ENCODE measurements around the gene TNFRSF13B. TPM values are rescaled to one million over a fixed set of nuclear protein-coding genes. Genes with fewer than 3 reads are reported as not detected.

The TNFRSF13B gene
- not detected in 2 replicates for total RNA-seq

DNA sequence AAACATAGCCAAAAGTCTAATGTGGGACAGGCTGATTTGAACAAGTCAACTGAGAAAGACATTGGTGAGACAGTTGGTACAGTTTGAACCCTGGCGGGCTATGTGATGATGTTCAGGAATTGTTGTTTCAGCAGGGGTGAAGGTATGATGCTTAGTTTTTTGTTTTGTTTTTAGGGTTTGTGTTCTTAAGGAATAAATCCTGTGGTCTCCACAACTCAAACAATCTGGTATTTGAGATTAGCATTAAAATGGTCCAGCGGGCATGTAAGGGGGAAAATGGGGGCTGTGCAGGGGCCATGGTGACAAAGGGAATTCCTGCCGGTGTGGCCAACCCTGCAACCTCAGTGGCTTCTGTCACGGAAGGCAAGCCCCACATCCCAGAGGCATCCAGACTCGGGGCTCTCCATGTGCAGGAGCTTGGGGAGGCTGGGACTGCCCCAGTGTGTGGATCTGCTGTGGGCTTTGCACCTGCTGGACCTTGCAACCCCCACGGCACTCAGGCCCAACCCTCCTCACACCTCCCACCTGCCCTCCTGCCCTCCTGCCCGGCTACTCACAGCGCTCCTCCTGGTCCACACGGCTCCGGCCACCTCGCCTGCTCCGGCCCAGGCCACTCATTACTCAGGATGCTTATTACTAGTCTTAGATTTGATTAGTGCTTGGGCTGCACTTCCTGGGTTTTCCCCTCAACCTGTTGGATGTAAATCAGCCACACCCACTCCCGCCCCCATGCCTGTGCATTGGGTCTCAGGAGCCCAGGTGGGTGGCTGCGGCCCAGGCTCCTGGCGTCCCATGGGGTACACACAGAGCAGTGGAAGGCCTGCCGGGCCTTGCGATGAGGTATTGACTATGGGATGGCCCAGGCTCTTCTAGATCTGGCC lies at the start of gene TNFRSF13B:
TNFRSF13B (minus strand) TSS at position 661 of the 881 bp plus-strand sequence; CDS start at position 618, 43 bp downstream.

Other genes with a start within 250 kb of the TNFRSF13B start
- gene MPRIP, start 70.3 kb upstream of the TNFRSF13B start, total RNA-seq, result 90.8 and 123 TPM in 2 replicates
- gene PLD6, start 234.2 kb upstream of the TNFRSF13B start, total RNA-seq, result 2.6 and 2.8 TPM in 2 replicates

Data from mesangial cell (primary cell).